ENCODE results near the gene RPS27.
"Not testable (repeated sequence)": the region's sequence is repeated elsewhere in the genome, so short reads cannot be mapped to it uniquely, and the experiment has no call there.

Gene RPS27

DNA sequence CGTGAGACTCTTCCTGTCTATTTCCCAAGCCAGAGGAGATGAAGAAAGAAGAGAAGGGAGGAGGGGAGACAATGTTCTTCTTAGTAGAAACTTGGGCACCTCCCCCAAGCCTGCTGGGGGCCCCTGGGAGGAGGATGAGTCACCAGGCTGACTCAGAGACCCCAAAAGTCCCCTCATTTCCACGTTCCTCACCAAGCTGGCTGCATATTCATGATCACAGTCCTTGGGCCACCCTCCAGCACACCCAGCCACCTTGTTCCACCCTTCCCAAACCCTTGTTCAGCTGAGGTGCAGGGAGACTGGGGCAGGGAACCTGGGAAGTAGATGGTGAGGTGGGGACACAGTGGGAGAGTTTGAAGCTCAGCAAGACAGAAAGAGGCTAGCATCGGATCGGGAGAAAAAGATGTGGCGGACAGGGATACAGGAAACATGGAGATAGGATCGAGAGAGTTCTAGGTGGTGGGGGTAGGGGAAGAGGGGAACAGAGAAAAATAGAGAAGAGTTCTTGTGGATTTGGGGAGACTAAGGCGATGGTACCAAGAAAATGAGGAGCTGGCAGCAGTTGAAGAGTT lies 5.1 kb upstream of the RPS27 start:
- peak in 4 of 56 donors; percentile 11 to 37 (median 20) for DNase-seq

DNA sequence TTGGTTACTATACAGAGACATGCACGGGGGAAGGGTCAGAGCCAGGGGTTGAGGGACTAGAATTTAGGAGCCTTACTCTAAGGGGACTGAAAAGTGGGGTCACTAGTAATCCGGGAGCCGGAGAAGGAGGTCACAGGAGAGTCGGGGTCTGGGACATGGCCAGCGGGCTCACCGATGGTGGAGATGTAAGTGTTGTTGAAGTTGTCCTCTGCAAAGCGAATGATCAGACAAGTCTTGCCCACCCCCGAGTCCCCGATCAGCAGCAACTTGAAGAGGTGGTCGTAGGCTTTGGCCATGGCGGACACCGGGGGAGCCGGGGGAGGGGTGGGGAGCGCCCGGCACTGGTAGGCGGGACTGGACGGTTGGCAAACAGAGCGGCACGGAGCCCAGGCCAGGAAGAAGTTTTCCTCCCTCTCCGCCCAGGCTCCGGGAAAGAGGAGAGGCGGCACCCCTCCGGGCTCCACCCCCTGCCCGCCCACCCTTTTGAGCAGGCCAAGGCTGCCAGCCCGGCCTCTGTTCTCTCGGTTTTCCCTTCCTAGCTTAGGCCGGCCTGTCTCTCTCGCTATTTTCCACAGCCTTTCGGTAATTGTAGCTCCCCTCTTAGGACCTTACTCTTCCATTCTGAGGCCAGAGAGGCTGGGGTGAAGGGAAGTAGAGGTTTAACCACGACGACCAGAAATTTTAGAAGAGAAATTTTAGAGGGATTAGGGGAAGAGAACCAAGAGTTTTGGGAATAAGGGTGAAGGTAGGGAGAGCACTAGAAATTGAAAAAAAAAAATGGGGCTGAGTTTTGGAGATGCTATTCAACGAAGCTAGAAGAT lies 4.4 kb upstream of the RPS27 start, which contains the start of gene RAB13:
TSS of gene RAB13 (minus strand) at position 399 of the 821 bp plus-strand sequence. CDS start at position 296, 103 bp downstream.
- peak in 52 of 56 donors; percentile 9 to 80 (median 52) for DNase-seq

DNA sequence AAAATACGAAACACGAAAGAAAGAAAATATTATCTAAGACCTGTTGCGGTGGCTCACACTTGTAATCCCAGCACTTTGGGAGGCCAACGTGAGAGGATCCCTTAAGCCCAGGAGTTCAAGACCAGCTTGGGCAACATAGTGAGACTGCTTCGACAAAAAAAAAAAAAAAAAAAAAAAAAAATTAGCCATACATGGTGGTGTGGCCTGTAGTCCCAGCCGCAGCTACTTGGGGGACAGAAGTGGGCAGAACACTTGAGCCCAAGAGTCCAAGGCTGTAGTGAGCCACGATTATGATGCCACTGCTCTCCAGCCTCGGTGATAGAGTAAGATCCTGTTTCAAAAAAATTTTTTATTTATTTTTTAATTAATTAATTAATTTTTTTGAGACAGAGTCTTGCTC lies 2.9 kb upstream of the RPS27 start:
- no peak for DNase-seq

DNA sequence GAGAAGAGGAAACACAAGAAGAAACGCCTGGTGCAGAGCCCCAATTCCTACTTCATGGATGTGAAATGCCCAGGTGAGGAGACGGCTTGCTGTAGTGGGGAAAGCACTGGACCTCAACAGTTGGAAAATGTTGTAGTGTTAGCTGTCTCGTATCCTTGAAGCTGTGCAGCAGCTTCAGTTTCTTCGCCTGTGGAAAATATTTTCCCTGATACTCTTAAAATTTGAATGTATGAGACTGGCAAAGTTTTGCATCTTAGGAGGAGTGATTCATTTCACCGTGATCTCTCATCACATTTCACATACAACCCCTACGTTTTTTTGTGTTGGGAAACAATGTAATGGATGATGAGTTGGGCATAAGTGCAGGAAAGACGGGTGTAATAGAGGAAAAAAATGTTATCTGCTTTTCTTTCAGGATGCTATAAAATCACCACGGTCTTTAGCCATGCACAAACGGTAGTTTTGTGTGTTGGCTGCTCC lies 629 bp downstream of the RPS27 start:
- no peak for DNase-seq

DNA sequence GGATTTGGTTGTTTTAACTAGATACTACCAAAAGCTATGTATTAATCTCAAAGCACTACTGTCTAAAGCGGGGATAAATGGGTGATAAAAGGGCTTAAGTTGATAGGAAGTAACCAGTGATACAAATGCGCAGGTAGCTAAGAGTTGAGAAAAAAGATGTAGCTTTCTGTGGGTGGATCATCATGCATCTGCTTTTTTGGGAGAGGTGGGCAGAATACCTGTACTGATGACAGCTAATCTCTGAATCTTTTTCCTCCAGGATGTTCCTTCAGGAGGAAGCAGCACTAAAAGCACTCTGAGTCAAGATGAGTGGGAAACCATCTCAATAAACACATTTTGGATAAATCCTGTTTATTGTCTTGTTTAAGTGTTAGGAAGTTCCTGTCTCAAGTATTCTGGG lies 1.2 kb downstream of the RPS27 start:
- DNase-seq: peak in 4 of 56 donors; percentile 7 to 47 (median 20)

DNA sequence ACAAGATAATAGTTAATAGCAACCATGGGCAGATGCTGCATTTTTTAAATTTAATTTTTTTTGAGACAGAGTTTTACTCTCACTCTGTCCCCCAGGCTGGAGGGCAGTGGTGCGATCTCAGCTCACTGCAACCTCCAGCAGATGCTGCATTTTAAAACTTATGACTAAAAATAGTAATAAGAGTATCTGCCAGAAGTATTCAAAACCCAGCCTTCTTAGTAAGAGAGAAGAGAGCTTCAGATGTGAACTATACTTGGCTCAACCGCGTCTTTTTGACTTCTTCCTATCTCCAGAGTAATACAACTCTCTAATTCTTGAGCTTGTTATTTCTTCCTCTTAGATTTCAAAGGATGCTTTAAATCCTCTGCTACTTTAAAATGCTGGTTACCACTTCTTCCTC lies 4.6 kb downstream of the RPS27 start:
- DNase-seq: no peak

DNA sequence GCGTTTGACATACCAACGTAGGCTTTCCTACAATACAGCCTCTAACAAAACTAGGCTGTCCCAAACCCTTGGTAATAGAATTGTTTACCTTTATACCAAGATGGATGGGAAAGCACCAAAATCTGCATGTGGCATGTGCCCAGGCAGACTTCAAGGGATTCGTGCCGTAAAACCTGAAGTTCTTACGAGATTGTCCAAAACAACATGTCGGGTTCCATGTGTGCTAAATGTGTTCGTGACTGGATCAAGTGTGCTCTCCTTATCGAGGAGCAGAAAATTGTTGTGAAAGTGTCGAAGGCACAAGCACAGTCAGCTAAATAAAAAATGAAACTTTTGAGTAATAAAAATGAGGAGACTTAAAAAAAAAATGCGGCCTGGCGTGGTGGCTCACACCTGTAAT lies 5.1 kb downstream of the RPS27 start:
- DNase-seq: no peak

DNA sequence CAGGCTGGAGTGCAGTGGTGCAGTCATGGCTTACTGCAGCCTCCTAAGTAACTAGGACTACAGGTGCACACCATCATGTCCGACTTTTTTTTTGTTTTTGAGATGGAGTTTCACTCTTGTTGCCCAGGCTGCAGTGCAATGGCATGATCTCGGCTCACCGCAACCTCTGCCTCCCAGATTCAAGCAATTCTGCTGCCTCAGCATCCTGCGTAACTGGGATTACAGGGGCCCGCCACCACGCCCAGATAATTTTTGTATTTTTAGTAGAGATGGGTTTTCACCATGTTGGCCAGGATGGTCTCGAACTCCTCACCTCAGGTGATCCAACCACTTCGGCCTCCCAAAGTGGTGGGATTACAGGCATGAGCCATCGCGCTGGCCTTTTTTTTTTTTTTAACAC lies 6.3 kb downstream of the RPS27 start:
- not testable (repeated sequence) for DNase-seq

DNA sequence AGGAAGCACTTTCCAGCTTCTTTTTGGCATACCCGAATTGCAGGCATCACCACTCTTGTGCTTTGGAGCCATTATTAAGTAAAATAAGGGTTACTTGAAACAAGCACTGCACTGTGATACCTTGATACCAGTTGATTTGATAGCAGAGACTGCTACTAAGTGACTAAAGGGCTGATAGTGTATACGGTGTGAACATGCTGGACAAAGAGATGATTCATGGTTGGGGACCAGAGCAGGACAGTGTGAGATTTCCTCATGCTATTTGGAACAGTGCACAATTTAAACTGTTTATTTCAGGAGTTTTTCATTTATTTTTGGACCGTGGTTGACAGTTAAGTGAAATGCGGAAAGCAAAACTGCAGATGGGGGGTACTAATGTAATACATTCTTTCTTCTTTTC lies 9.9 kb downstream of the RPS27 start:
- DNase-seq: no peak

DNA sequence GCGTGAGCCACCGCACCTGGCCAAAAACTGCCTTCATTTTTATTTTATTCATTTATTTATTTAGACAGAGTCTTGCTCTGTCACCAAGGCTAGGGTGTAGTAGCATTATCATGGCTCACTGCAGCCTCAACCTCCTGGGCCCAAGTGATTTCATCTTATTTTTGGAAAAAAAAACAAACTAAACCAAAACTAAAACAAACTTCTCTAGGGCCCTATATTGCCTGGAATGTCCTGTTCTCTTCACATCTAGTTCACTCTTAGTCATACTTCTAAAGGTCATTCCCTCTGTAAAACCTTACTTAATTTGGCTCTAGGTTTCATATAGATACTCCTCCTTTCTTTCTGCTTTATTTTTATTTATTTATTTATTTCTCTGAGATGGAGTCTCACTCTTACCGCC lies 15.6 kb downstream of the RPS27 start:
- no peak for DNase-seq

DNA sequence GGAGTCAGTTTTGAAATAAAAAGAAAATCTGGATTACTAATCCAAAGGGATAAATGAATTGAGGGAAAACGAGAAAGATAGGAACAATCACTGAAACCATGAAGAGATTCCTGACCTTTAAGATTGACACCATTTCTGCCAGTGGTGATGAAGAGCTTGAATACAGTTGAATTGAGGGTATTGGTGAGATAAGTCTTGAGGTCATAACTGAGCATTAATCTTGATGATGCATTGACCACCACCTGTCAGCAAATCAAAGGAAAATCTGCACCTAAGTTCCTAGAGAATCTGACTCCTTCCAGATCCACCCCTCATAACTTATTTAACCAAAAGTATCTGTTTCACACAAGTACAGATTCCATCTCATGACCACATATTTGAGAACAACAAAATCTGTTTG lies 21.6 kb downstream of the RPS27 start:
- DNase-seq: no peak

DNA sequence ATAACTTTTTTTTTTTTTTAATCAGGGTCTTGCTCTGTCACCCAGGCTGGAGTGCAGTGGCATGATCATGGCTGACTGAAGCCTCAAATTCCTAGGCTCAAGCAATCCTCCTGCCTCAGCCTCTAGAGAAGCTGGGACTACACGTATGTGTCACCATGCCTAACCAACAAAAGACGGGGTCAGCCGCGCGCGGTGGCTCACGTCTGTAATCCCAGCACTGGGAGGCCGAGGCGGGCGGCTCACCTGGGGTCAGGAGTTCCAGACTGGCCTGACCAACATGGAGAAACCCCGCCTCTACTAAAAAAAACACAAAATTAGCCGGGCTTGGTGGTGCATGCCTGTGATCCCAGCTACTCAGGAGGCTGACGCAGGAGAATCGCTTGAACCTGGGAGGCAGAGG lies 22.0 kb downstream of the RPS27 start:
- DNase-seq: not testable (repeated sequence)

DNA sequence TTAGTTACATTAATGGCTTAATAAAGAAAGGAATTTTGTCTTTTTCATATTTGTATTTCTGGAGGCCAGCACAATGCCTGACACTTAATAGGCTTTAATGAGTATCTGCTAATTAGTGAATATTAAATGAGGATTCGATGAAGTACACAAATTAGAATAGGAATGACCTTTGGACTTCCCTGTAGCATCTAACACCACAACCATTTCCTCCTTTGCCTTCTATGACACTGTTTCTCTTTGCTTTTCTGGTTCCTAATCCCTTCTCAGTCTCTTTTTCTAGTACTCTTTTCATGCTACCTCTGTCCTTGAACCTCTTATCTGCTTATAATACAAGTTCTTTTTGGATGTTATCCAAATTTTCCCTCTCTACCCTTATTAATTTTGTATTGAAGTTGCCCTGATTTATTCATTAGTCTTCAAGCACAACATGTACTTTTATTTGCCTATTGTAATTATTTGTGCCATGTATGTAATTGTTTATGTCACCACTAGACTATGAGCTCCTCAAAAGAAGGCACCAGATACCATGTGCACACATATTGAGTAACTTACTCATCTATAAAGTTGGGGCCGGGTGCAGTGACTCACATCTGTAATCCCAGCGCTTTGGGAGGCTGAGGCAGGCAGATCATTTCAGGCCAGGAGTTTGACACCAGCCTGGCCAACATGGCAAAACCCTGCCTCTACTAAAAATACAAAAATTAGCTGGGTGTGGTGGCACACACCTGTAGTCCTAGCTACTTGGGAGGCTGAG lies 23.8 kb downstream of the RPS27 start:
- no peak for DNase-seq

DNA sequence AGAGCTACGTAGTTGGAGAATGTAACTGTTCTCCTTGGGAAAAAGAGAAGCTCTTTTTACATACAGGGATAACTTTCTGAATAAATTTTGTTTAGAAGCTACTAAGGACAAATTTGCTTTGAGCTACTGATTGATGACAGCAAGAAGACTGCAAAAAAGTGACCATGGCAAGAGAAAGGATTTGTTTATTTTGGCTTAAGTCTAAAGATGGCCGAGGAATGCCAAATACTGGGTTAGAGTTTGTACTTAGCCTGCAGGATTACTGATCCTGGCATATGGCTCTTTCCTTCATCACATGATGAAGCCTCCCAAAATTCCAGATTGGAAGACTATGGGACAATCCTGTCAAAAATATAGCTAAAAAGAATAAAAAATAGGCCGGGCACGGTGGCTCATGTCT lies 28.7 kb downstream of the RPS27 start:
- DNase-seq: no peak

DNA sequence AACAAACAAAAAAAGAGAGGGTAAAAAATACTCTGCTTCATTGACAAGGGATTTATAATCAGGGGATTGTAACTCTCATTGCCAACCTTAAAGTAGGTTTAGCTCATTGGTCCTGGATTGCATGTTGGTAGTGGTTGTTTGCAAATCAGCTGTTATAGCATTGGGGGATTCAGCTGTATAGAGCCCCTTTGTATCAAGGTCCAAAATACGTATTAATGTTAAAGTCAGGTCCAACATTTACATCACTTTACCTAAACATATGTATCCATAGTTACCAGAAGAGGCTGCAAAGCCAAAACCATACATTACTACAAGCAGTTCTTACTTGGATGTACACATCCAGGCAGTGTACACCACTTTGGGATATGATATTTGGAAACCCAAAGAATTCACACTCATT lies 29.4 kb downstream of the RPS27 start:
- DNase-seq: no peak

DNA sequence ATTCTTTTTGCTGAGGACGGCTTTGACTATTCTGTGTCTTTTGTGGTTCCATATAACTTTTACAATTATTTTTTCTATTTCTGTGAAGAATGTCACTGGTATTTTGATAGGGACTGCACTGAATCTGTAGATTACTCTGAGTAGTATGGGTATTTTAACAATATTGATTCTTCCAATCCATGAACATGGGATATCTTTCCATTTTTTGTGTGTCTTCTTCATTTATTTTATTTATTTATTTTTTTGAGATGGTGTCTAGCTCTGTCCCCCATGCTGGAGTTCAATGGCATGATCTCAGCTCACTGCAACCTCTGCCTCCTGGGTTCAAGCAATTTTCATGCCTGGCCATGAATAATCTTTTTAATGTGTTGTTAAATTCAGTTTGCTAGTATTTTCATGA lies 43.1 kb downstream of the RPS27 start:
- not testable (repeated sequence) for DNase-seq
